Esophagus squamous epithelium (tissue), 4 donors: ENCODE data around the gene TNS1.

Experiments used
- POLR2A ChIP-seq, 4 donors: fragments of 450-650 bp; IDR thresholded peaks; one replicate each; pipeline ENCODE4 v1.6.1; 2017; ENCODE audit warnings: antibody characterized with exemption in 4 of 4, mild to moderate bottlenecking in 4 of 4, moderate library complexity in 3 of 4
- TF ChIP-seq, protein P1 (sequence below), 6 experiments: fragments of 450-650 bp in 4 of 6; fragments of 200-600 bp in 2 of 6; sonication (generic) in 2 of 6; IDR thresholded peaks; one replicate each; pipeline ENCODE4 v1.5.1; 2016 to 2019; ENCODE audit warnings: antibody characterized with exemption in 6 of 6, mild to moderate bottlenecking in 4 of 6, moderate library complexity in 4 of 6

- TF ChIP-seq, protein P1, sequence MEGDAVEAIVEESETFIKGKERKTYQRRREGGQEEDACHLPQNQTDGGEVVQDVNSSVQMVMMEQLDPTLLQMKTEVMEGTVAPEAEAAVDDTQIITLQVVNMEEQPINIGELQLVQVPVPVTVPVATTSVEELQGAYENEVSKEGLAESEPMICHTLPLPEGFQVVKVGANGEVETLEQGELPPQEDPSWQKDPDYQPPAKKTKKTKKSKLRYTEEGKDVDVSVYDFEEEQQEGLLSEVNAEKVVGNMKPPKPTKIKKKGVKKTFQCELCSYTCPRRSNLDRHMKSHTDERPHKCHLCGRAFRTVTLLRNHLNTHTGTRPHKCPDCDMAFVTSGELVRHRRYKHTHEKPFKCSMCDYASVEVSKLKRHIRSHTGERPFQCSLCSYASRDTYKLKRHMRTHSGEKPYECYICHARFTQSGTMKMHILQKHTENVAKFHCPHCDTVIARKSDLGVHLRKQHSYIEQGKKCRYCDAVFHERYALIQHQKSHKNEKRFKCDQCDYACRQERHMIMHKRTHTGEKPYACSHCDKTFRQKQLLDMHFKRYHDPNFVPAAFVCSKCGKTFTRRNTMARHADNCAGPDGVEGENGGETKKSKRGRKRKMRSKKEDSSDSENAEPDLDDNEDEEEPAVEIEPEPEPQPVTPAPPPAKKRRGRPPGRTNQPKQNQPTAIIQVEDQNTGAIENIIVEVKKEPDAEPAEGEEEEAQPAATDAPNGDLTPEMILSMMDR (IDR thresholded peaks at IDR 0.05), result no peak
- TF ChIP-seq POLR2A (IDR thresholded peaks at IDR 0.05), result no peak
Measured at GRCh38 chr2:218020966-218021535, 18.3 kb upstream of the TNS1 start.
